Activated T-helper 2 cell treated with anti-CD3 and anti-CD28 coated beads, Interferon-gamma antibody, Interleukin-2, Interleukin-4, amounts not matched to agents 10 μg/mL and 5 μg/mL and 100 μg/mL, durations not matched to agents 14 hours and 24 hours and 36 hours (primary cell): ENCODE data around the gene PSG5. TPM values are rescaled to one million over a fixed set of nuclear protein-coding genes. Genes with fewer than 3 reads are reported as not detected.
"Not testable (repeated sequence)": the region's sequence is repeated elsewhere in the genome, so short reads cannot be mapped to it uniquely, and the experiment has no call there.

ENCODE experiments used
- DNase-seq: peaks from one replicate; pipeline ENCODE4 v3.0.0; 2021; ENCODE audit warnings: low spot score
- H3K27ac Mint-ChIP-seq: one replicate; pipeline ENCODE4 v1.8.0; 2021; ENCODE audit warnings: mixed read lengths
- H3K27me3 Mint-ChIP-seq: one replicate; pipeline ENCODE4 v1.8.0; 2021; ENCODE audit warnings: low read depth, mixed read lengths
- H3K36me3 Mint-ChIP-seq: one replicate; pipeline ENCODE4 v1.8.0; 2021; ENCODE audit warnings: low read depth, mixed read lengths
- H3K4me1 Mint-ChIP-seq: one replicate; pipeline ENCODE4 v1.8.0; 2021; ENCODE audit warnings: low read depth, mixed read lengths
- H3K4me3 Mint-ChIP-seq: one replicate; pipeline ENCODE4 v1.8.0; 2021; ENCODE audit warnings: low read depth, mild to moderate bottlenecking, moderate library complexity, mixed read lengths
- H3K9me3 Mint-ChIP-seq: one replicate; pipeline ENCODE4 v1.8.0; 2021; ENCODE audit warnings: mixed read lengths
- intact Hi-C: fragments of 100-400 bp; cut with micrococcal nuclease; formaldehyde crosslinking; loops from one replicate; pipeline ENCODE4 v1.15.1; 2023
- total RNA-seq: library from RNA; stranded (reverse); gene quantifications from 2 replicates; pipeline ENCODE4 v1.2.3, GENCODE V29; 2022

The PSG5 gene
- total RNA-seq = not detected in 2 replicates

DNA sequence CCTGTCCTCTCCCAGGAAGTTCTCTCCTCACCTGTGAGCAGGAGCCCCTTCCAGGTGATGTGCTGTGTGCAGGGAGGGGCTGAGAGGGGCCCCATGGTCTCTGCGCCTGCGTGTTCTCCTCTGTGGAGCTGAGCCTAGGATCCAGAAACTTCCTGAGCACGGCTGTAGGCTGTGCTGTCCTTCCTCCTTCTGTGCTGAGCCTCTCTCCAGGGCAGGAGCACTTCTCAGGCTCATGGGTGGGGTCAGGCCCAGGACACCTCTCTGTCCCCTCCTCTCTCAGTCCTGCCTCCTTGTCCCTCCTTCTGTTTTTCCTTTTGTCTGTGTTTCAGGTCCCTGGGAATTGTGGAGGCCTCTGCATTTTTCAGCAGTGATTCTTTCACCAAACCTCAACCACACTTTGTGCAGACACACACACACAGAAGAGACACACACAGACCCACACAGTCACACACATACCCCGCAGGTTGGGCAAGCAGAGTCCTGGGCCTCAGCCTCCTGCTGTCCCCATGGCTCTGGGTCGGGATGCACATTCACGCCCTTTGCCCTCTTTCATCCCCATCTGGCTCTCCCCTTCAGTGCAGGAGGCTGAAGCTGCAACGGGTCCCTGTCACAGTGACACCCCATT, at the start of gene PSG5:
TSS of gene PSG5 (minus strand) at position 226 of the 625 bp plus-strand sequence. CDS start at position 95, 131 bp downstream.
- H3K36me3 Mint-ChIP-seq, DNase-seq, H3K27me3 Mint-ChIP-seq, H3K27ac Mint-ChIP-seq, H3K9me3 Mint-ChIP-seq, H3K4me1 Mint-ChIP-seq, H3K4me3 Mint-ChIP-seq, intact Hi-C loops: not testable (repeated sequence)

DNA sequence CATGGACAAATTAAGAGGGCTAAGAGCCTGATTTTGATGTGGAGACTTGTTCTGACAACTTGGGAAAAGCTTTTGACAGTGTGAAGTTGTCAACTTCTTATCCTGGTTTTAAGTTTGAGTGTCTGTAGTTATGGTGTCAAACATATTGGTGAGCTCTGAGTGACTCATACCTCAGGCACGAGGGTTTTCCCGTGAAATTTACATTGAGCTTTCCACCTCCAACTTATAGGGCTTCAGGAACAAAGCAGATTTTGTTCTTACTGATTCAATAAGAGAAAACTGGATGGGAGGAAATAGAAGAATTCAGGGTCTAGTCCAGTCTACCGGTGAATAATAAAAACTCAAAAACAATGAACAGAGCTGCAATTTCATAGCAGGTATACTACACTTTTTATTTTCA, 49.4 kb upstream of the PSG5 start:
- intact Hi-C loops, H3K4me3 Mint-ChIP-seq, H3K36me3 Mint-ChIP-seq, DNase-seq, H3K27ac Mint-ChIP-seq, H3K27me3 Mint-ChIP-seq, H3K4me1 Mint-ChIP-seq: not testable (repeated sequence)
- peaks cover 26% of the 10 kb centered on the region for H3K9me3 Mint-ChIP-seq

DNA sequence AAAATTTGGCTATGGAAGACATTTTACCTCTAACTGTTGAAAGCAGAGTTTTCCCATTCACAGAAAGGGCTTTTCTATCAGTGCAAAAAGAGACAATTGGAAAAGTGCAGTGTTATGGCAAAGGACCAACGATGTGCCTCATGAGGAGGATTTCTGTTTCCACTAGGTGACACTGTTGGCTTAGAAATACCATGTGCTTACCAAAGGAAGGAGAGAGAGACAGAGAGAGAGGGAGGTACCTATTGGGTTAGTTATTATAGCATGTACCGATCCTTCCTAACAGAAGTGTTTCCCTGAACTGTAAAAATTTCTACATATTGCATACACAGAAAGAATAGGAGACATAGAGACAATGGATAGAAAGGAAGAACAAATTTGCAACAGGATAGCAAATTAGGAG, 43.0 kb upstream of the PSG5 start:
- no peak overlapping the region for H3K4me3 Mint-ChIP-seq
- no peaks in the 10 kb centered on the region for H3K36me3 Mint-ChIP-seq
- no peak for DNase-seq
- intact Hi-C loops = no loop called here
- no peaks in the 10 kb centered on the region for H3K27me3 Mint-ChIP-seq
- H3K27ac Mint-ChIP-seq = no peak overlapping the region
- peaks cover 55% of the 10 kb centered on the region for H3K9me3 Mint-ChIP-seq
- no peaks in the 10 kb centered on the region for H3K4me1 Mint-ChIP-seq

DNA sequence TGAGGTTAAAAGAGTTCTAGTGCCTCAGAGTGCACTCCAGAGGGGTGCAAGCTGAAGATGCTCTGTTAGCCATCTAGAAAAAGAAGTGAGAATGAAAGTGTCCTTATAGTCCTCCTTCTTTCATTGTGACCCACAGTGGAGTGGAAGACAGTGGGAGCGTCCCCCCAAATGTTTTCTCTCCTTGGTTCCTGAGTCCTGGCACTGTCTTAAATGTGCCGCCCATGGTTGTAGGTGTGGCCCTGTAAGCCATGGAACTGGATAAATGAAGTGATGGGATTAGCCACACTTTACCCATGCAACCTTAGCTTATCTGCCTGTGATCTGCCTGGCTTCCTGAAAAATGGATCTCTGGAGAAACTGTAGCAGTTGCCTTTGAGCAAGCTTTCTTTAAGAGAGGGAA, 42.4 kb upstream of the PSG5 start:
- H3K4me1 Mint-ChIP-seq, H3K27ac Mint-ChIP-seq, H3K27me3 Mint-ChIP-seq, H3K4me3 Mint-ChIP-seq, H3K36me3 Mint-ChIP-seq, DNase-seq, intact Hi-C loops: not testable (repeated sequence)
- H3K9me3 Mint-ChIP-seq = peaks cover 55% of the 10 kb centered on the region

DNA sequence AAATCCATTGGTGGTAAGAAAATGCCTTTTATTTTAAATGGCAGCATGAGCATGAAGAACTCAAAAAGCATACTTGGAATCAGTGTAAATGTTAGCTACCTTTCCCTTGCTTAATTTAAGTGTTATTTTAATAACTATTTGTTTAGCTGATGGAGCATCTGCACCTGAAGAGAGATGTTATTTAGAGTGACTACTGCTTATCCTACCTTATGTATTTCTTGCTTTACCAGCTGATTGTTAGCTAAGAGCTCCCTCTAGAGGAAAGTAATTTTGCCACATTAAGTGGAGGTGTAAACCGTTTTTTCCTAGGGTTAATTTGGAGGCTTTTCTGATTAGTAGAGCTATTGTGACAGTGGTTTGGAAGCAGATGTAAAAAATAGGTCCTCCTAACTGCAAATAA, 40.6 kb upstream of the PSG5 start:
- H3K4me3 Mint-ChIP-seq, H3K27ac Mint-ChIP-seq, intact Hi-C loops, H3K27me3 Mint-ChIP-seq, H3K36me3 Mint-ChIP-seq, H3K4me1 Mint-ChIP-seq, DNase-seq: not testable (repeated sequence)
- peaks cover 51% of the 10 kb centered on the region for H3K9me3 Mint-ChIP-seq

DNA sequence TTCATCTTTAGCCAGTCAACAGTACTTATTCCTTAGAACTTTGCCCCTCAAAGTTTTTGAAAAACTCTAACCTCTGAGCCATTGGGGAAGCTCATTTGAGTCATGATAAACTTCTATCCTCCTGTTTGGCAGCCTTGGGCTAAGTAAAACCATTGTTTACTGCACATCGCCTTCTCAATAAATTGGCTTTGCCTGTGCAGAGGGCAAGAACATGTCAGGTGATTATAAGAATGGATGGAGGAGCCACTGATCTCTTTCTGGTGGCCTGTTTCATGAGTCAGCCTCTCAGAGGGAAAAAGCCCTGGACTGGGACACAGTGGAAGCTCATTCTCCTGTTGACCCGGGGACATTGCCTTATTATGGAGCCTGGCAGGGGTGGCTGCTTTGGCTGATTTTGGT, 38.5 kb upstream of the PSG5 start:
- H3K27ac Mint-ChIP-seq = no peak overlapping the region
- no peaks in the 10 kb centered on the region for H3K36me3 Mint-ChIP-seq
- H3K4me1 Mint-ChIP-seq = no peaks in the 10 kb centered on the region
- no peak overlapping the region for H3K4me3 Mint-ChIP-seq
- no peak for DNase-seq
- peaks cover 39% of the 10 kb centered on the region for H3K9me3 Mint-ChIP-seq
- intact Hi-C loops = no loop called here
- no peaks in the 10 kb centered on the region for H3K27me3 Mint-ChIP-seq

DNA sequence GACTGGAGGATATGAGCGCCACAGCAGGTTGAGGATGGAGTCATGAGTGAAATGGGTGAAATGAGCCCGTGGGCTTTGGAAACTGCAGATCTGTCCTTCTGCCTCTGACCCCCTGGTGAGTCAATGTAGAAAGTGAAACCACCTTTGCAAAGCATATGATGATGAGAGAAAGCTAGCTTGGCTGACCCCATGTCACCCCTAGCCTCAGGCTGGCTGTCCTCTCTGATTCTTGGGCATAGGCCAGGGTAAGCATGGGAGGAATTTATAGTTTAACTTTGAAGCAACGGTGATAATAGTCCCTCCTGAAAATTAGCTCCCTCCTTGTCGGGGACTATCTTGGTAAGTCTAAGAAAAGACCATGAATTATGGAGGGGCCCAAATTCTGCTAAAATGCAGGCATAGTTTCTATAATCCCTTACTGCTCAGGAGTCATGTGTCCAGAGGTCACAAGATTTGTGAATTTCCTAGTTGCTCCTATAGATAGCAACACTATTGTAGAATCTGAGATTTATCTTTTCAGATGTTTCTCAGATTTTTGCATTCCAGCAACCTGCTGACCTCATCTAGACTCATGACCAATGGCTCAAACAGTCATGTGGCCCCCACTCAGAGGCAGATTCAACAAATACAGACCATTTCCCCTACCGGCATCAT, 38.0 kb upstream of the PSG5 start:
- peaks cover 33% of the 10 kb centered on the region for H3K9me3 Mint-ChIP-seq

DNA sequence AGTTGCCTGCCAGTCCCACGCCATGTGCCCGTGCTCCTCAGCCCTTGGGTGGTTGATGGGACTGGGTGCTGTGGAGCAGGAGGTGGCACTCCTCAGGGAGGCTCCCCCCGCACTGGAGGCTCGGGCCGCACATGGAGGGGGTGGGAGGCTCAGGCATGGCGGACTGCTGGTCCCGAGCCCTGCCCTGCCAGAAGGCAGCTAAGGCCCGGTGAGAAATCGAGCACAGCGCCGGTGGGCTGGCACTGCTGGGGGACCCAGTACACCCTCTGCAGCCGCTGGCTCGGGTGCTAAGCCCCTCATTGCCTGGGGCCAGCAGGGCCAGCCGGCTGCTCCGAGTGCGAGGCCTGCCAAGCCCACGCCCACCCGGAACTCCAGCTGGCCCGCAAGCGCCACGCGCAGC, 35.6 kb upstream of the PSG5 start:
- H3K4me3 Mint-ChIP-seq, H3K27me3 Mint-ChIP-seq, DNase-seq, intact Hi-C loops, H3K27ac Mint-ChIP-seq, H3K4me1 Mint-ChIP-seq, H3K36me3 Mint-ChIP-seq: not testable (repeated sequence)
- H3K9me3 Mint-ChIP-seq = peaks cover 11% of the 10 kb centered on the region

More for the DNA sequence above, 38.0 kb upstream of the PSG5 start:
- H3K4me1 Mint-ChIP-seq, H3K4me3 Mint-ChIP-seq, H3K27me3 Mint-ChIP-seq, H3K27ac Mint-ChIP-seq, H3K36me3 Mint-ChIP-seq, DNase-seq, intact Hi-C loops: not testable (repeated sequence)

DNA sequence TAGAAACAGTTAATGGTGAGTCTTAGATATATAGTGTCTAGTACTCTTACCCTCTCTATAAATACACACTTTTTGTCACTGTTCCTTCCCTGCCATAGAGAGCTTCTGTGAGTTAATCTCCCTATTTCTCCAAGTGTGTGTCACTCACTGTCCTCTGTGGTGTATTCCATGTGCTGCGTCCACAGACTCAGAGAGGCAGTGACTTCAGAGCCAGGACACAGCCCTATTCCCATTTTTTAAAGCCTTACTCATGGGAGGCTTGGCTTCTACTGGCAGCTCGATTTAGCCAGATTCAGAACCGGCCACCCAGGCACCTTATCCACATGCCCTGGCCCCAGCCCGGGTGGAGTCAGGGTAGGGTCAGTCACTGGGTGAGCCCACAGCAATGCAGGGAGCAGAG, 32.8 kb upstream of the PSG5 start:
- H3K4me1 Mint-ChIP-seq, H3K27ac Mint-ChIP-seq, intact Hi-C loops, DNase-seq, H3K4me3 Mint-ChIP-seq, H3K36me3 Mint-ChIP-seq, H3K9me3 Mint-ChIP-seq, H3K27me3 Mint-ChIP-seq: not testable (repeated sequence)

DNA sequence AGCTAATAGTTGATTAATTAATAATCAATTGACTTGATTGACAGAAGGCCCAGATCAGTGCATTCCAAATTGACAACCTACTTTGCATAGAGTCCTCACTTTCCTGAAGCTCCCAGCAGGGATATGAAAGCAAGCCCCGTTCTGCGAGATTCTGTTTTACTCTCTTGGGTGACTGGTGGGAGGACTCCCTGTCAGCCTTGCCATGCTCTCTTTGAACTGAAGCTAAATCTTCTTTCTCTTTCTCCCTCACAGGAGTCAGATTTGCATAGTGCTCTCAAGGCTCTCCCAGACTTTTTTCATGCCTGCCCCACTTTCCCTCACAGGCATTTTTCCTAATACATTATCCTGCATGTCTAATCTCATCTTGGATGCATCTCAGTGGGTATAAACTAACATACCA, 29.5 kb upstream of the PSG5 start:
- H3K36me3 Mint-ChIP-seq, intact Hi-C loops, DNase-seq, H3K9me3 Mint-ChIP-seq, H3K27ac Mint-ChIP-seq, H3K27me3 Mint-ChIP-seq, H3K4me3 Mint-ChIP-seq, H3K4me1 Mint-ChIP-seq: not testable (repeated sequence)

DNA sequence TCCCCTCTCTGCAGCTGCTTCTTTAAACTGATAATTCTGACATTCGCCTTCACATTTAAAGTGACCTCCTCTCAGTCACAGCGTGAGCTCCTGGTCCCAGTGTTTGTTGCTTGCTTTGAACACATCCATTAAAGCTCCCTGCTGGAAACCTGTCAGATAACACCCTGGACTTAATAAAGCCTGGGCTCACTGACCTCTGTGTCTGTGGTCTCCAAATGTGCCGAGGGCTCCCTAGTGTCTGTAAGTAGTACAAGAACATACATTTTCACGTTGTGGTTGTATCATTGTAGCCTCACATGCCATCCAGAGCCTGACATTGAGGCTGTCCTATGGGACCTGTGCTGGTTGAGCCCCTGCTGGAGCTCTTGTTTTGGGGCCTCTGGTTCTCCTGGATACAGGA, 21.7 kb upstream of the PSG5 start:
- intact Hi-C loops = no loop called here

DNA sequence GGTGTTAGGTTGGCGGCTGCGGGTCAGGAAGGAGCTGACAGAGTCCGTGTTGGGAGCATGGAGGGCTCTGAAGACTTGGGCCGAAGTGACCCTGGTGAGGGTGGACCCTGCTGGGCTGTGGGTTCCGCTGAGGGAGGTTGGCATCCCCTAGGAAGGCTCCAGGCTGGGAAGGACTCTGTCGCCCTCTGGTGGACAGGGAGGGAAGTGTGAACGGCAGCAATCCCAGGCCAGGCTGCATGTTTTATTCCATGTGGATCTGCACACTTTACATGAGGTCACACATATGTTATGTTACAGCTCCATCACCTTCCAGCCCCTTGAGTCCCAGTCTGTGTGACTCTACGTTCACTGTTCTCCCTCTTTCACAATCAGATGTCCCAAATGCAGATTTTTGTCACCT, 20.8 kb upstream of the PSG5 start:
- intact Hi-C loops, H3K4me1 Mint-ChIP-seq, H3K4me3 Mint-ChIP-seq, H3K27ac Mint-ChIP-seq, H3K27me3 Mint-ChIP-seq, H3K36me3 Mint-ChIP-seq, DNase-seq, H3K9me3 Mint-ChIP-seq: not testable (repeated sequence)

More for the DNA sequence above, 21.7 kb upstream of the PSG5 start:
- H3K4me1 Mint-ChIP-seq = no peaks in the 10 kb centered on the region
- H3K27me3 Mint-ChIP-seq = no peaks in the 10 kb centered on the region
- no peaks in the 10 kb centered on the region for H3K36me3 Mint-ChIP-seq
- H3K27ac Mint-ChIP-seq = no peak overlapping the region
- H3K9me3 Mint-ChIP-seq = no peaks in the 10 kb centered on the region
- H3K4me3 Mint-ChIP-seq = no peak overlapping the region
- DNase-seq = no peak

DNA sequence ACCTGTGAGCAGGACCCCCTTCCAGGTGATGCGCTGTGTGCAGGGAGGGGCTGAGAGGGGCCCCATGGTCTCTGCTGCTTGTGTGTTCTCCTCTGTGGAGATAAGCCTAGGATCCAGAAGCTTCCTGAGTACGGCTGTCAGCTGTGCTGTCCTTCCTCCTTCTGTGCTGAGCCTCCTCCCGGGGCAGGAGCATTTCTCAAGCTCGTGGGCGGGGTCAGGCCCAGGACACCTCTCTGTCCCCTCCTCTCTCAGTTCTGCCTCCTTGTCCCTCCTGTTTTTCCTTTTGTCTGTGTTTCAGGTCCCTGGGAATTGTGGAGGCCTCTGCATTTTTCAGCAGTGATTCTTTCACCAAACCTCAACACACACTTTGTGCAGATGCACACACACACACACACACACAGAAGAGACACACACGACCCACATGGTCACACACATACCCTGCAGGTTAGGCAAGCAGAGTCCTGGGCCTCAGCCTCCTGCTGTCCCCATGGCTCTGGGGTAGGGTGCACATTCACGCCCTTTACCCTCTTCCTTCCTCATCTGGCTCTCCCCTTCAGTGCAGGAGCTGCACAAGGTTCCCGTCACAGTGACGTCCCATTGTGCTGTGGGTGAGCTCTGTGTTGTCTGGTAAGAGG, 19.3 kb upstream of the PSG5 start, which contains the start of gene PSG4:
TSS of gene PSG4 (minus strand) at position 168 of the 635 bp plus-strand sequence. CDS start at position 66, 102 bp downstream.
- H3K4me3 Mint-ChIP-seq, intact Hi-C loops, DNase-seq, H3K27ac Mint-ChIP-seq, H3K27me3 Mint-ChIP-seq, H3K9me3 Mint-ChIP-seq, H3K36me3 Mint-ChIP-seq, H3K4me1 Mint-ChIP-seq: not testable (repeated sequence)
